ENCODE results near the gene LMX1B.
"Not testable (repeated sequence)": the region's sequence is repeated elsewhere in the genome, so short reads cannot be mapped to it uniquely, and the experiment has no call there.

The LMX1B gene

DNA sequence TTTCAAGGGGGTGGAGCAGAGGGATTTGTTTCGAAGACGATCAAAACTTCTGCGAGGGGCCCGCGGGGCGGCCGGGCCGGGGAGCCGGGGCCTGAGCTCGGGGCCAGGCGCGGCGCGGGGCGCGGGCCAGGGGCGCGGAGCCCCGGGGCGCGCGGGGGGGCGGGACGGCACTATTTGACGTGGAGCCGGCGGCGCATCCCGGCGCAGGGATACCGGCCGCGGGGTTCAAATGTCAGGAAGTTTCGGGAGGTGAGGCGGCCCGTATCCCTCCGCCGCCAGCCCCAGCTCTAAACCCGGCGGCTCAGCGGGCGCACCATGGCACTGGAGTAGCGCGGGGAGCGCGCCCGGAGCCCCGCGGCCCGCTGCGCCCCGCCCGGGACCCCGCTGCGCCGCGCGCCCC, at the start of gene LMX1B:
LMX1B (plus strand) TSS at position 278 of the 400 bp plus-strand sequence. CDS start 522 bp downstream, outside the sequence.
- no peak for DNase-seq (ENCODE audit: low read depth in 2 of 2)

DNA sequence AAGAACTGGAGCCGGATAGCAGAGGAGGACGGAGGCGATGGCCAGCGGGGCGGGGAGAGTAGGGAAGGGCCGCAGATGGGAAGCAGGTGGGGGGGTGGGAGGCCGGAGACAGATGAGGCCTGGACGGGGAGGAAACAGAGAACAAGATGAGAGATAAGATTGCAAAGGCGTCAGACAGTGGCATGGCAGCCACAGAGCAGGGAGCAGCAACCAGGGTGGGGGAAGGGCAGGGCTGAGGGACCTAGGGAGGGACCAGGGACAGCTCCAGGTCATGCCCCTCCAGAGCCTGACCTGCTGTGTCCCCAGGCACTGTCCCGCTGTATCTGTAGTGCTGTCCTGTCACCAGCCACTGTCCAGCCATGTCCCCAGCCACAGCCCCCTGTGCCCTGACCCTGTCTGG, 49.6 kb upstream of the LMX1B start:
- DNase-seq (ENCODE audit: low read depth in 2 of 2) = no peak

GRCh38 chr9:126564716-126565115, 49.0 kb upstream of the LMX1B start:
- DNase-seq (ENCODE audit: low read depth in 2 of 2) = no peak

DNA sequence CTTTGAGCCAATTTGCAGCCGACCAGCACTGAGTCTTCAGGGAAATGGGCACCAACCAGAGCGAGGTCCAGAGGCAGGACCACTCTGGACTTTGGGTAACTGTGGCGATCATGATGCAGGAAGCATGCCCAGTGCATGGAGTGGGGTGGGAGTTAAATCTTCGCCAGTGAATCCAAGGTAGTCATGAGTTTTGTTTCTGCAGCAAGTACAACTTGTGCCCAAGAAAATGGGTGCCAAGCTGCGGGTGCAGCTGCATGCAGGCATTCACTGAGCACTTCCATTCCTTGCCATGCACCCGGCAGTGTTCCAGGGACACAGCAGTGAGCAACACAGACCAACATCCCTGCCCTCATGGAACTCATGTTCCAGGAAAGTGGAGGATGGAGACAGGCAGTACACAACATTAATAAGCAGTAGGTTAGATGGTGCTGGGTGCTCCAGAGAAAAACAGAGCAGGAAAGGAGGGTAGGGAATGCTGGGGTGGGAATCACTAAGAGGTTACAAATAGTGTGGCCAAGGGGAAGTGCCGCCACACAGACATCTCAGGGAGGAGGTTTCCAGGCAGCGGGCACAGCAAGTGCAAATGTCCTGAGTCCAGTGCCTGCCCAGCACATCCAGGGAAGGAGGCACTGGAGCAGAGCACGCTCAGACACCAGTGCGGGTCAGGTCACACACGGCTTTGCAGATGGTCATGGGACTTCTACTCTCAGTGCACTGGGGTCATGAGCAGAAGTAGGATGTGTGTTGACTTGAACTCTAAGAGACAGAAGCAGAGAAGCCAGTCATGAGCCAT, 48.2 kb upstream of the LMX1B start:
- no peak for DNase-seq (ENCODE audit: low read depth in 2 of 2)

GRCh38 chr9:126569036-126569435, 44.7 kb upstream of the LMX1B start:
- no peak for DNase-seq (ENCODE audit: low read depth in 2 of 2)

DNA sequence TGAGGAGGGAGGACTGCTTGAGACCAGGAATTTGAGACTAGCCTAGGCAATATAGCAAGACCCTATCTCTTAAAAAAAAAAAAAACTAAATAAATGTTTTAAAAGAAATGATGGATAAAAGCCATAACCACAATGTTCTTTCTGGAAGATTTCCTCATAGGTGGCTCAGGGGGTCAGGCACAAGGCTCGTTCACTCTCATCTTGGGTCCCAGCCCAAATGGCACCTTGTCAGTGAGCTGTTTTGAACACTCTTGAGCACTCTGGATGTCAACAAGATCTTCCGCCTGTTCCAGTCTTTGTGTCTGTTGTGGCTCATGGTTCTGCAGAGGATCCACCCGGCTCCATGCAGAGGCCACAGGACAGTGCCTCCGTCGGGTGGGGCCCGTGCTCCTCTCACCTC, 35.7 kb upstream of the LMX1B start:
- no peak for DNase-seq (ENCODE audit: low read depth in 2 of 2)

GRCh38 chr9:126580319-126580718, 33.4 kb upstream of the LMX1B start:
- DNase-seq (ENCODE audit: low read depth in 2 of 2) = not testable (repeated sequence)

- no peak for DNase-seq (ENCODE audit: low read depth in 2 of 2)
Observed at GRCh38 chr9:126581893-126582292, 31.8 kb upstream of the LMX1B start.

GRCh38 chr9:126582427-126582826, 31.3 kb upstream of the LMX1B start:
- DNase-seq (ENCODE audit: low read depth in 2 of 2) = no peak

GRCh38 chr9:126583144-126583760, 30.5 kb upstream of the LMX1B start:
- no peak for DNase-seq (ENCODE audit: low read depth in 2 of 2)

- no peak for DNase-seq (ENCODE audit: low read depth in 2 of 2)
Observed at GRCh38 chr9:126584611-126585010, 29.1 kb upstream of the LMX1B start.

GRCh38 chr9:126586236-126586635, 27.5 kb upstream of the LMX1B start:
- DNase-seq (ENCODE audit: low read depth in 2 of 2) = no peak

GRCh38 chr9:126587187-126588185, 26.2 kb upstream of the LMX1B start:
- no peak for DNase-seq (ENCODE audit: low read depth in 2 of 2)

- no peak for DNase-seq (ENCODE audit: low read depth in 2 of 2)
Observed at GRCh38 chr9:126588491-126589168, 25.1 kb upstream of the LMX1B start.

DNA sequence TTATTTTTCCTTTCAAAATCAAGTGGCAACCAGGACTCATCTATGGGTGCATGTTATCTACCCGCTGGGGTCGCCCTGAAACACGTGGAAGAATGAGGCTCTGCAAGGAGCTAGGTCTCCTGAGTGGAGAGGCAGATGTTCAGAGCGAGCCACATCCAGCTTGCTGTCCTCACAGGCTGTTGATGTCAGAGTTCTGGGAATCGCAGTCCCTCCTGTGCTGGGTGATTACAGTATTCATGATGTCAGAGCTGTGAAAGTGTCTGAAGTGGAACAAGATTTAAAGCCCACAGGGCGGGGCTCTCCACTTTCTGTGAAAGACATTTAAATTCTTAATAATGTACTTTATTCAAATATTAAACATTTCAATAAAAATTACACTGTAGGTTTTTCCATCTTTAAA, 24.4 kb upstream of the LMX1B start:
- no peak for DNase-seq (ENCODE audit: low read depth in 2 of 2)

- DNase-seq (ENCODE audit: low read depth in 2 of 2) = no peak
Observed at GRCh38 chr9:126591083-126591482, 22.6 kb upstream of the LMX1B start.

- no peak for DNase-seq (ENCODE audit: low read depth in 2 of 2)
Observed at GRCh38 chr9:126591922-126592321, 21.8 kb upstream of the LMX1B start.

DNA sequence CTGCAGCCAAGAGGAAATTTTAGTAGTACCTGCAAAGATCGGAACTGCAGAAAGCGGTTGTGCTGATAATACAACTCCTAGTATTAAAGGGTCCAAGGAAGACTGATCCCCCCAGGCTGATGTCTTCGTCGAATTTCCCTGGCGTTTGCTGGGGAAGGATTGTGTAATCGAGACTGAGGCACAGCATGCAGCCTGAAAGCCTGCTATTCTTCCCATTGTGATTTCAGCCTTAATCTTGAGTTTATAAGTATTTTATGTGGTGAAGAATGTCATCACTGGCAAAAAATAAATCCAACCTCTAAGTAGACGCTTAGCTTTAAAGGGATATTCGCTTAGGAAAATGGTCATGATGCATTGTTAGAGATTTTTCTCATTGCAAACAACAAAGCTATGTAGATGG, 21.3 kb upstream of the LMX1B start:
- DNase-seq (ENCODE audit: low read depth in 2 of 2) = no peak

DNA sequence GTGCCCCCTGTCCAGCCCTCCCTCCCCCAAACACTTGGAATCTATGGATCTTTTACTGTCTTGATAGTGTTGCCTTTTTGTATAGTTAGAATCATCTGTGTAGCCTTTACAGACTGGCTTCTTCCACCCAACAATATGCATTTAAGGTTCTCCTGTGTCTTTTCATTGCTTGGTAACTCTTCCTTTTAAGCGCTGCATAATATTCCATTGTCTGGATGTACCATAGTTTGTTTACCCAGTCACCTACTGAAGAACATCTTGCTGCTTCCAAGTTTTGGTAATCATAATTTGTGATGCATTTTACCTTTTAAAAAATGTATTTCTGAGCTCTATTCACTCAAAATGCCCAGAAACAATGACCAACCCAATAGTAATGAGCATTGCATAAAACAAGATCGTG, 17.7 kb upstream of the LMX1B start:
- no peak for DNase-seq (ENCODE audit: low read depth in 2 of 2)

GRCh38 chr9:126599047-126599650, 14.6 kb upstream of the LMX1B start:
- DNase-seq (ENCODE audit: low read depth in 2 of 2) = no peak

Data from stimulated activated CD4-positive, alpha-beta T cell treated with anti-CD3 and anti-CD28 coated beads, Interleukin-4, amount 100 ng/mL, for 48 hours (primary cell).